A673 (cell line): ENCODE data around the gene TASP1. TPM values are rescaled to one million over a fixed set of nuclear protein-coding genes. Genes with fewer than 3 reads are reported as not detected.
"Not testable (repeated sequence)": the region's sequence is repeated elsewhere in the genome, so short reads cannot be mapped to it uniquely, and the experiment has no call there.

Source experiments
- BruUV-seq: library from RNA; stranded (reverse); fragments of 400-500 nt; replicated peaks from 2 replicates; lab custom pipeline; 2021; lab: Mats Ljungman, UMichigan
- CTCF ChIA-PET: fragments of 300-600 bp; sonication (Branson Sonifier 250); formaldehyde crosslinking; loops from one replicate; lab custom pipeline; 2022; ENCODE audit warnings: antibody characterized with exemption; lab: Charles Lee
- POLR2A ChIA-PET: fragments of 300-600 bp; sonication (Branson Sonifier 250); formaldehyde crosslinking; loops from one replicate; lab custom pipeline; 2022; ENCODE audit warnings: antibody characterized with exemption; ENCODE audit not compliant: low non-redundant PET; lab: Charles Lee
- DNase-seq: peaks from one replicate; pipeline ENCODE4 v3.0.0-alpha.2; 2015; ENCODE audit warnings: low spot score
- H3K27ac ChIP-seq: fragments of 200-600 bp; sonication (generic); 2 replicates; pipeline ENCODE4 v1.5.1; 2016; ENCODE audit warnings: mixed run types, low read depth, mild to moderate bottlenecking, mixed read lengths, antibody characterized with exemption, low read length; ENCODE audit not compliant: poor library complexity, severe bottlenecking
- H3K27me3 ChIP-seq: fragments of 200-600 bp; sonication (generic); replicated peaks from 2 replicates; pipeline ENCODE4 v1.6.1; 2017; ENCODE audit warnings: mixed run types, low read depth, mild to moderate bottlenecking, mixed read lengths, antibody characterized with exemption, low read length; ENCODE audit not compliant: insufficient read depth, poor library complexity
- H3K36me3 ChIP-seq: fragments of 200-600 bp; sonication (generic); 2 replicates; pipeline ENCODE4 v1.6.1; 2016; ENCODE audit warnings: mixed run types, mild to moderate bottlenecking, mixed read lengths, antibody characterized with exemption, low read length; ENCODE audit not compliant: insufficient read depth, poor library complexity, severe bottlenecking
- H3K4me1 ChIP-seq: fragments of 200-600 bp; sonication (generic); 2 replicates; pipeline ENCODE4 v1.6.1; 2017; ENCODE audit warnings: mixed run types, mild to moderate bottlenecking, mixed read lengths, antibody characterized with exemption, low read length; ENCODE audit not compliant: insufficient read depth, poor library complexity, severe bottlenecking
- H3K4me3 ChIP-seq: fragments of 200-600 bp; sonication (generic); 2 replicates; pipeline ENCODE4 v1.5.1; 2016; ENCODE audit warnings: low read depth, mixed run types, mild to moderate bottlenecking, mixed read lengths, low read length; ENCODE audit not compliant: poor library complexity, severe bottlenecking
- H3K9me3 ChIP-seq: fragments of 200-600 bp; sonication (generic); 2 replicates; pipeline ENCODE4 v1.6.1; 2016; ENCODE audit warnings: mixed run types, low read depth, mild to moderate bottlenecking, mixed read lengths, antibody characterized with exemption, low read length; ENCODE audit not compliant: poor library complexity, severe bottlenecking
- CTCF ChIP-seq: fragments of 300-800, 200-600 bp; sonication (generic); conservative IDR thresholded peaks from 2 replicates; pipeline ENCODE4 v1.5.1; 2017; ENCODE audit warnings: low read depth, mild to moderate bottlenecking, antibody characterized with exemption, low read length, moderate library complexity, mixed read lengths
- EZH2 ChIP-seq: fragments of 200-600 bp; sonication (generic); IDR thresholded peaks from 2 replicates; pipeline ENCODE4 v1.6.1; 2017; ENCODE audit warnings: borderline replicate concordance, low read depth, mild to moderate bottlenecking, mixed read lengths, antibody characterized with exemption, low read length; ENCODE audit not compliant: poor library complexity, severe bottlenecking
- intact Hi-C: fragments of 100-400 bp; cut with micrococcal nuclease; formaldehyde crosslinking; loops from one replicate; pipeline ENCODE4 v1.10.0; 2022; ENCODE audit not compliant: unreplicated experiment
- total RNA-seq: library from RNA; stranded (reverse); gene quantifications from 2 replicates; pipeline ENCODE4 v1.2.3, GENCODE V29; 2021

Gene TASP1
- total RNA-seq, 1 experiment from 2014 or later = 15.6 TPM

- no peak for DNase-seq
- Histone ChIP-seq H3K4me3 (no peak overlapping the region), H3K36me3 (no peaks in the 10 kb centered on the region), H3K27ac (no peak overlapping the region), H3K27me3 (no peaks in the 10 kb centered on the region), H3K4me1 (no peaks in the 10 kb centered on the region), H3K9me3 (no peaks in the 10 kb centered on the region)
- intact Hi-C loops = no loop called here
- TF ChIP-seq CTCF = no peak
- TF ChIP-seq EZH2 = no peak
- ChIA-PET POLR2A (no interaction called here), CTCF (no interaction called here)
- BruUV-seq = no TSS peak
These were observed 20.6 kb upstream of the TASP1 start for GRCh38 chr20:13659288-13659687.

- H3K9me3 ChIP-seq, DNase-seq, intact Hi-C loops, POLR2A ChIA-PET, BruUV-seq, H3K27ac ChIP-seq, H3K4me3 ChIP-seq, H3K4me1 ChIP-seq, H3K36me3 ChIP-seq, CTCF ChIA-PET, H3K27me3 ChIP-seq: not testable (repeated sequence)
These were observed 19.3 kb upstream of the TASP1 start for GRCh38 chr20:13658060-13658459.

DNA sequence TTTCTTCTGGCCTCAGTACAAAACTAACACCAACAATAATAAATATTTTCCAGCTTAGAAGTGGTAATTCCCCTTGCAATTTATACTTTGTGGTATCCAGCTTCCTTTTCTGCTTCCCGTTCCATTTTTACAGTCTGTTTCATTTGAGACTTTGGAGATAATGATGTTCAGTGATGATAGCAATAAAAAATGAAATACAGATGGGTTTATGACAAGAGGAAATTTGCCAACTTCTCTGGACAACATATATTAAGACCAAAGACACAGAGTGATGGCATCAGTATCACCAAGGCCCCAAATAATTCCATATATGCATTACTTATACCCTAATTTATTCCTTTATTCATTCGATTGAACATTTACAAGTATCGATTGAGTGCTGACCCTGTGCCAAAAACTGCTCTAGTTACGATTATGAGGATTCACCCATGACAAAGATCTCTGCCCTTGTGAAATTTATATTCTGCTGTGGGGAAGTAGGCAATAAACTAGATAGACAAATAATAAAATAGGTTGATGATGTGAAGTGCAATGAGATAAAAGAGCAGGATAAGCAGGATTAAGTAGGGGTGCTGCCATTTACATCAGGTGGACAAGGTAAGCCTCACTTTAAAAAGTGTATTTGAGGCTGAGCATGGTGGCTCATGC, 18.1 kb upstream of the TASP1 start:
- Histone ChIP-seq H3K4me3 (no peak overlapping the region), H3K9me3 (no peaks in the 10 kb centered on the region), H3K27me3 (no peaks in the 10 kb centered on the region), H3K27ac (no peak overlapping the region), H3K4me1 (no peaks in the 10 kb centered on the region), H3K36me3 (no peaks in the 10 kb centered on the region)
- CTCF ChIA-PET = no interaction called here
- intact Hi-C loops = no loop called here
- TF ChIP-seq CTCF = no peak
- no peak for TF ChIP-seq EZH2
- BruUV-seq = no TSS peak
- POLR2A ChIA-PET = no interaction called here
- DNase-seq = no peak

GRCh38 chr20:13654463-13655023, 15.8 kb upstream of the TASP1 start:
- POLR2A ChIA-PET = no interaction called here
- no peak for TF ChIP-seq EZH2
- TF ChIP-seq CTCF = no peak
- no TSS peak for BruUV-seq
- intact Hi-C loops = no loop called here
- H3K9me3 ChIP-seq = no peaks in the 10 kb centered on the region
- no peak for DNase-seq
- H3K36me3 ChIP-seq = no peaks in the 10 kb centered on the region
- no peak overlapping the region for H3K27ac ChIP-seq
- H3K27me3 ChIP-seq = no peaks in the 10 kb centered on the region
- no peak overlapping the region for H3K4me3 ChIP-seq
- H3K4me1 ChIP-seq = no peaks in the 10 kb centered on the region
- CTCF ChIA-PET = no interaction called here
